GM21528 (cell line): ENCODE data around the gene TCFL5.

ENCODE experiments used
- ATAC-seq: cut with Tn5 transposase; IDR thresholded peaks from one replicate; pipeline ENCODE4 v1.9.1; 2021; ENCODE audit warnings: mild to moderate bottlenecking, moderate library complexity; ENCODE audit not compliant: unreplicated experiment, low FRiP score

The TCFL5 gene

DNA sequence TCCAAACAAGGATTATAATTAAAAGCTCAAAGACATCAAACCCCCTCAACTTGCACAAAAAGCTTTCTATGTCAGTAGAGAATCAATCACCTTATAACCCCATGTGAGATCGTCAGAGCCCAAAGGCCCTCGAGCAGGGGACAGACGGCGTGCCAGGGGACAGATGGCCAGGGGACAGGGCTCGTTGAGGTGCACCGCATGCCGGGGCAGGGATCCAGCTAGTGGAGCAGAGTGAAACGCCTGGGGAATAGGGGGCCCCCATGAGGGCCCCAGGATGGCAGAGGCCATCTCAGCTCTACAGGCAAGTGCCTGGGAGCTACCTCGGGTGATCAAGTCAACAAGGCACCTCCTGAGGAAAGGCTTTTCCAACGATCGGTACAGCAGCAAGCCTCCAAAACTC lies 36.0 kb upstream of the TCFL5 start:
- no peak for ATAC-seq

DNA sequence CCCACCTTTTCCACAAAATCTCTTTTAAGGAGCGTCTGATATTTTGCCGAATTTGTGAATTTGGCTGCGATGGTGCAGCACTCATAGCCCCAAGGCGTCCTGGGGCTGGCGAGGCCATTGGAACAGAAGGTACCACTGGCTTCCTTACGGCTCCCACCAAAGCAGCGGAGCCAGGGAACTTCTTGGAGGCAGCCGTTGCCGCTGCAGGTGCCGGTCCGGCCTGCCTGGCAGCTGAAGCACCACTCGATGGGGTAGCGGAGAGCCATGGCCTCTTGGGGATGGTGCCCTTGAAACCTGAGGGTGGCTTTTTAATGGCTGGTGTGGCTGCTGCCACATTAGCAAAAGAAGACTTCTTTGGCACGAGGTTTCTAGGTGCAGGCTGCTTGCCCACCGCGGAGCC lies 34.9 kb upstream of the TCFL5 start:
- ATAC-seq: no peak

DNA sequence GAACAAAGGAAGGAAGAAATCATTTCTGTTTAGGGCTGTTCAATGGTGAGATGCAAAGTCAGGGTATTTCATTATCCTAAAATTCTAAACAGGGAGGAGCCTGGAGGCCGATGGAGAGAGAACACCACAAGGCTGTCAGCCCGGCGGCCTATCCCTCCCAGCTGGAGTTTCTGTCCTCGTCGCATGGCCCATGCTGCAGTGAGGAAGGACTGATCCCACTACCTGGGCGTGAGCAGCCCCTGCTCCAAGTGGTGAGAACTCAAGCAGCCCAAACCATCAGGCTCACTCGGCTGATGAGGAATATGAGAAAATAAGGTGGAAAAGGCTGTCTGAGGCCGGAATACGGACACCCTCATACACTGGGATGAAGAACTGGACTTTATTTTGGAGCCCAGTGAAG lies 33.9 kb upstream of the TCFL5 start:
- ATAC-seq: no peak

DNA sequence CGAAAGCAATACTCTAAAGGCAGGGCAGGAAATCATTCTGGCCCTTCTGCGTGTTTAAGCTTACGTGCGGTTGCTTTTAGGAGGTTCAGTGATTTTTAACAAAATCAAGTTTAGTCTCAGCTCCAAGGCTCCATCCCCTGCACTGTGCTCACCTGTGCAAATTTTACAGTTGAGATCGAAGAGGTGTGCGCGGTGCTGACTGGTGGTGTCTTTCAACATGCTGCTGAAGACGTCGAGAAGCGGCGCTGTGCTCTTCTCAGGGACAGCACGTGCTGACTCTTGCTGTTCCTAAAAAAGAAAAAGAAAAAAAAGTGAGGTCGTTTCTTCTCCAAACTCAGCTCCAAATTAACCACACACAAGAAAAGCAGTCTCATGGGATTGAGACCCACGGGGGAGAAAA lies 32.6 kb upstream of the TCFL5 start:
- ATAC-seq: no peak

DNA sequence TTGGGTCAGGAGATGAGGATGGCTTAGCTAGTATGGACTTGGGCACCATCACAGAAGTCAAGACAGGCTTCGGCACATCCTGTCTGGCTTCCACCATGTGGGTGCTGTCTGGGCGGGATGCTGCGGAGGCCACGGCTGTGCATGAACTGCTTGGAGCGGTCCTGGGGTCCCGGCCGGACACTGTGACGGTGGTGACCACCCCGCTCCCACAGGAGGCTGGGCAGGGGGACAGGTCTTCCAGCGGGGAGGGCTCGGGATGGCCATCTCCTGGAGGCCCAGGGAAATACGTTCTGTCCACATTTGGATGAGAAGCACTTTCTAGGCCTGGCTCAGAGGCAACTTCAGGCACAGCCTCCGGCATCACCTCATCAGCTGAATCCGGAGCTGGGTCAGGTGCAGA lies 32.1 kb upstream of the TCFL5 start:
- ATAC-seq: no peak

DNA sequence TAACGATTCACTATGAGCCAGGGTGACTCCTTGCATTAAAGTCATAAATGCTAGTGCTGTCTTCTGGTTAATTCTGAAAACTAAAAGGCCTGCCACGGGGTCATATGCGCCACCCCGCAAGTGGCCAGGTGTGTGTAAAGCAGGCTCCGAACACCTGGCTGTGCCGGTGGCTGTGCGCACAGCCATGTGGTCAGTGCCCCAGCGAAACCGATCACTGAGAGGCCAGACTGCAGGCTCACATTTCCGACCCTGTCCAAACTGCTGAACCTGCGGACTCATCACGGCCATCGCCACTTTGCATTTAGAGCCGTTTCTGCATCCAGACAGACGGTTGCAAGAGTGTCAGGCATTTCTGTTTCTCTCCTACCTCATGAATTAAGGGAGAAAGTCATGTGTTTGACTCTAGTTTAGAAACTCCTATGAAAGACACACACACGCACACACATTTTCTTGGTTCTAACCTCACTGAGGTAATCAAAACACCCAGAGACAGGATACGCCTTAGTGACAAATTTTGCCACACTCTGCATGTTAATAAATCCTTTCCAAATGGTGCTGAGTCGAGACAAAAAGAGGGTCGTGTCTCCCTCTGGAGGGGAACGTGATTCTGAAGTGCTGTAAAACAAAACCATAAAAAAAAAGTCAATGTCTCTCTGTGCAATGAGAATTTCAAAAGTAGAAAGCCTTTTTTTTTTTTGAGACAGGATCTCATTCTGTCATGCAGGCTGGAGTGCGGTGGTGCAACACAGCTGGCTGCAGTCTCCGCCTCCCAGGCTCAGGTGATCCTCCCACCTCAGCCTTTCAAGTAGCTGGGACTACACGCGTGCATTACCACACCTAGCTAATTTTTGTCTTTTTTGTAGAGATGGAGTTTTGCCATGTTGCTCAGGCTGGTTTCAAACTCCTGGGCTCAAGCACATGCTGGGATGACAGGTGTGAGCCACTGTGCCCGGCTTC lies 31.0 kb upstream of the TCFL5 start:
- ATAC-seq: no peak

DNA sequence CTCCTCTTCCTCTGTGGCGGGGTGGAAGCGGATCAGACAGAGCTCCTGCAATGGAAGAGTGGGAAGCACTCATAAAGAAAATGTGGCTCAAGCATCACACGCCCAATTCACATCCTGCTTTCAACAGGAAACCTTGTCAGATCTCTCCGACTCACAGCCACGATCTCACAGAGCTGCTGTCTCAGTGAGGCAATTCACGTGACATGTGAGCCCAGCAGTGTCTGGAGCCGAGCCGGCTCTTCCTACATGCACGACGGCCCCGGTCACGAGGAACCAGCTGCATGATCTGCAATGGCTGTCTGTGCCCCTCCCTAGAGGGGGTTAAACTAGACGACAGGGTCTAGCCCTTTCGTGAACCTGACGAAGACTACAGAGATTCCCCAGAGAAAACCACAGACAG lies 29.5 kb upstream of the TCFL5 start:
- no peak for ATAC-seq

- ATAC-seq: no peak
Measured at GRCh38 chr20:62890444-62890843, 28.8 kb upstream of the TCFL5 start.

DNA sequence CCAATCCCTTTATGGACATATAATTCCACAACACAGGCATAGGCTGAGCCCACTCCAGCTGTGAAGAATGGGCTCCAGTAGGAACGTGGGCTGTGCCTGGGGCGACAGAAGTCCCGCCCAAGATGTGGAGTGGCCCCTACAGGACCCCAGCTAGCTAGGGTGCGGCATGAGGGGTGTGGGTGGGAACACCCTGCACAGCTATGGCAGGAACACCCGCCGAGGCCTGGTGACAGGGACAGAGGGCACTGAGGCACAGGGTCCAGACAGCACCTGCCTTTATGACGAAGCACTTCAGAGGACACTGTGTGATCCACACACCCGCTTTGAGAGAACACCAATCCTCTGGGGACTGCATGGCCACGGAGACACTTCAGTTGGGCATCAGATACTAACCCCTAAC lies 28.2 kb upstream of the TCFL5 start:
- ATAC-seq: no peak

- ATAC-seq: no peak
Measured at GRCh38 chr20:62889411-62889810, 27.8 kb upstream of the TCFL5 start.

DNA sequence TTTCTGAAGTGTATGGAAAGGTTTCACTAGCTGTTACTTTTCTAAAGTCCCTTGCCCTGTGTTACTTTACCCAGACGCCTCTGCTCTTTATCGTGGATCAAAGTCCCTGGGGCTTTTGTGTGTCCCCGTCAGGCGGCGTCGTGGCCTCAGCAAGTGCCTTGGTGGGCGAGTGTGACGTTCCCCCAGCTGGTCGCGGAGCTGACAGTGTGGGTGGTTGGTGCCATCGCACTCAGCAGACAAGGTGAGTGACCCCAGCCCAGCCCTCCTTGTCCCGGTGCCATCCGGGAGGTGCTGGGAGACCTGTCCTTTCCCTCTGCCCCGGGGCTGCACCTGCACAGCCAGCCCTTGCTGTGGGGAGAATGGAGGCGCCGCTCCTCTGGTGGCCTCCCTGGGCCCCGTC lies 27.3 kb upstream of the TCFL5 start:
- ATAC-seq: no peak

- no peak for ATAC-seq
Measured at GRCh38 chr20:62888406-62888805, 26.8 kb upstream of the TCFL5 start.

DNA sequence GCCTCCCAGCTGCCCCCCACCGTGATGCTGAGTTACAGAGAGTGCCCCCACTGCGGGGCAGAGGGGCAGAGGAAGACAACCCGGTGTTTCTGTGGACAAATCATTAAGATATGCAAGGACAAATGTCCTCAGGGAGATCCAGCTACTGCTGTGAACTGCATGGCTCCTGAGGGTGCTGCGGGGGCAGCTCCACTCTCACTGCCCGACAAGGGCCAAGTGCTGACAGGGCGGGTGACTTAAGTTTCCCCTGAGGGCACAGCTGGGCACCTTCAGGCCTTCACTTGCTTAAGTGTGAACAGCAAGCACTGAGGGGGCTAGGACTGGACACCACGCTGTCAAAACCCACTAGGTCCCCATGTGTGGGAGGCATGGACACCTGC lies 26.2 kb upstream of the TCFL5 start:
- no peak for ATAC-seq

- no peak for ATAC-seq
Measured at GRCh38 chr20:62887152-62887859, 25.7 kb upstream of the TCFL5 start.

GRCh38 chr20:62886709-62887058 lies 25.1 kb upstream of the TCFL5 start:
- no peak for ATAC-seq

GRCh38 chr20:62885896-62886708 lies 24.5 kb upstream of the TCFL5 start:
- no peak for ATAC-seq

GRCh38 chr20:62885046-62885895 lies 23.6 kb upstream of the TCFL5 start:
- ATAC-seq: no peak

DNA sequence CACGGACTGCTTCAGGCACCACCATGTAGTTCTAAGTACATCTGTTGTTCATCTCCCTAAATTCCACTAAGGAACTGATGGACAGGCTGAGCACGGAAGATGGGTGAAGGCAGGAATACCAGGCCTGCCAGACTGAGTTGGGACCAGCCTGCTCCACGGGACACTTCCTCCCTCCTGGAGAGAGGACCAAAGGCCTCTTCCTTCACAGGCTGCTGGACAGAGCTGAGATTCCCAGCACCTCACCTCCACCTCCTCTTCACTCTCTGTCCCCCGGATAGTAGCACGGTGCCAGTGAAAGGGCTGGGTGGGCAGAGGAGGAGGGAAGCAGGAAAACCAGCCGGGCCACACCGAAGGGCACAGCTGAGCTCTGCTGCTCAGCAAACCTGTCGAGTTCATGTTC lies 22.9 kb upstream of the TCFL5 start:
- no peak for ATAC-seq

- no peak for ATAC-seq
Measured at GRCh38 chr20:62882426-62882825, 20.8 kb upstream of the TCFL5 start.

DNA sequence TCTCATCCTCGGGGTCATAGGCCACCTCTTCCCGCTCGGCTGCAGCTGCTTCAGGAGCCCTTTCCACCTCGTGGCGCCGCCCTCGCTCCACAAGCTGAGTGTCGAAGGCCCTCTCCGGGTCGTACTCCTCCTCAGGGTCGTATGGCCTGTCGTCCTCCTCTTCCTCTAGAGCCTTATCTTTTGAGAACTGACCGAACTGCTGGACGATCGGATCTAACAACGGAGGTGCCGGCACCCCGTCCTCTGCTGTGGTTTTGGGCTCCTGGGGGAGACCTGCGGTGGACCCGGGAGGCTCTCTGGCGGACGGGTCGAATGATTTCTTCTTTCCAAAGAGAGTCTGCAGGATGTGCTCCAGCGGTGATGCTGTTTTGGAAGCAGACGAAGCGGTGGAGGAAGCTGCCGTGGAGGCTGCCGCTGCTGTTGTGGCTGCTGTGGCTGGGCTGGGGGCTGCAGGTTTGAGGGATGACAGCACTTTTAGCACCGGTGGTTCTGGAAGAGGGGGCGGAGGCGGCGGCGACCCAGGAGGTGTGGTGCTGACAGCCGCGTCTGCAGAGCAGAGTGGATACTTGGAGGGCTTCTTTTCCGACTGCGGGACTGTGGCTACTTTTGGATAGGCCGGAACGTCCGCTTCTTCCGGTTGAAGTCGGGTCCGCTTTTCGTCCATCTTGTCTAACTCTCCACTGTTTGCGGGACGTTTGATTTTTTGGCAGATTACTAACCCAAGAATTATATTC lies 20.2 kb upstream of the TCFL5 start:
- no peak for ATAC-seq
